ENCODE results near the gene ZDHHC20.

- TF ChIP-seq CTCF (IDR thresholded peaks at IDR 0.05) (no peak), POLR2A (IDR thresholded peaks at IDR 0.05) (no peak)
These were observed 38.4 kb downstream of the ZDHHC20 start for GRCh38 chr13:21420706-21421105.

All from lower leg skin (tissue), 3 donors.